DOHH2 (cell line): ENCODE results near the gene DBT.

Experiments used
- H3F3A ChIP-seq: fragments of 200-600 bp; sonication (generic), shearing (Covaris generic); 2 replicates; pipeline ENCODE4 v1.6.0; 2016; ENCODE audit warnings: antibody characterized with exemption, mild to moderate bottlenecking; ENCODE audit not compliant: control insufficient read depth, insufficient read depth
- H3K27ac ChIP-seq: fragments of 200-600 bp; sonication (generic); 2 replicates; pipeline ENCODE4 v1.5.1; 2014; ENCODE audit warnings: low read depth, mild to moderate bottlenecking, low read length, moderate library complexity
- H3K27me3 ChIP-seq: fragments of 200-600 bp; sonication (generic); 2 replicates; pipeline ENCODE4 v1.6.1; 2014; ENCODE audit warnings: mild to moderate bottlenecking, low read length, mixed read lengths; ENCODE audit not compliant: control insufficient read depth
- H3K36me3 ChIP-seq: fragments of 200-600 bp; sonication (generic); 2 replicates; pipeline ENCODE4 v1.6.1; 2014; ENCODE audit warnings: mild to moderate bottlenecking, low read length, moderate library complexity, mixed read lengths; ENCODE audit not compliant: control insufficient read depth
- H3K4me1 ChIP-seq: fragments of 200-600 bp; sonication (generic); 2 replicates; pipeline ENCODE4 v1.6.1; 2014; ENCODE audit warnings: mild to moderate bottlenecking, low read length, mixed read lengths; ENCODE audit not compliant: control insufficient read depth
- H3K4me2 ChIP-seq: fragments of 200-600 bp; sonication (generic); 2 replicates; pipeline ENCODE4 v1.6.0; 2014; ENCODE audit warnings: mild to moderate bottlenecking, low read length, moderate library complexity
- H3K4me3 ChIP-seq: fragments of 200-600 bp; sonication (generic); 2 replicates; pipeline ENCODE4 v1.5.1; 2014; ENCODE audit warnings: mild to moderate bottlenecking, low read length, mixed read lengths
- H3K79me2 ChIP-seq: fragments of 200-600 bp; sonication (generic); 2 replicates; pipeline ENCODE4 v1.6.1; 2014; ENCODE audit warnings: mild to moderate bottlenecking, low read length, mixed read lengths; ENCODE audit not compliant: control insufficient read depth
- H3K9me2 ChIP-seq: fragments of 200-600 bp; sonication (generic); replicated peaks from 2 replicates; pipeline ENCODE4 v1.6.1; 2014; ENCODE audit warnings: mild to moderate bottlenecking, low read length, mixed read lengths; ENCODE audit not compliant: control insufficient read depth
- H3K9me3 ChIP-seq: fragments of 200-600 bp; sonication (generic); 2 replicates; pipeline ENCODE4 v1.6.1; 2014; ENCODE audit warnings: antibody characterized with exemption, low read length, mixed read lengths; ENCODE audit not compliant: control insufficient read depth, insufficient read depth
- H4K20me1 ChIP-seq: fragments of 200-600 bp; sonication (generic); 2 replicates; pipeline ENCODE4 v1.6.0; 2014; ENCODE audit warnings: low read depth, mild to moderate bottlenecking, antibody characterized with exemption, low read length, moderate library complexity; ENCODE audit not compliant: control insufficient read depth, insufficient read depth
- EZH2phosphoT487 ChIP-seq: fragments of 200-600 bp; sonication (generic); IDR thresholded peaks from 2 replicates; pipeline ENCODE4 v1.6.1; 2017; ENCODE audit warnings: borderline replicate concordance, mild to moderate bottlenecking, antibody characterized with exemption, low read length, moderate library complexity, mixed read lengths
- TF ChIP-seq, protein P1 (sequence below): fragments of 200-600 bp; sonication (generic); IDR thresholded peaks from one replicate; pipeline ENCODE4 v1.5.1; 2014; ENCODE audit warnings: antibody characterized with exemption, mild to moderate bottlenecking, low read depth, low read length; ENCODE audit not compliant: poor library complexity, severe bottlenecking

The DBT gene

DNA sequence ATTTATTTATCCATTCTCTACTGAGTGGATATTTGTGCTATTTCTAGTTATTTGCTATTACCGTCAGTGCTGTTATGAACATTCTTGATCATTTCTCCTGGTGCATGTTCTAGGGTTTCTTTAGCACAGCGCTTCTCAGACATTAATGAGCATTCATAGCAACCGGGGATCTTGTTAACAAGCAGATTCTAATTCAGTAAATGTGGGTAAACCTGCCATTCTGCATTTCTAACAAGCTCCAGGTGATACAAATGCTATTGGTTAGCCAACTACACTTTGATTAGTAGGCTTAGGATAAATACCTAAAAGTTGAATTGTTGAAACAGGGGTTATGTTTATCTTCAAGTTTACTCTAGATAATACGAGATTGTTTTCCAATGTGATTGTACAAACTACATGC is 3.3 kb upstream of the DBT start:
- Histone ChIP-seq H3K4me1 (peaks cover 16% of the 10 kb centered on the region), H3K9me3 (no peaks in the 10 kb centered on the region), H3K79me2 (peaks cover 17% of the 10 kb centered on the region), H4K20me1 (no peaks in the 10 kb centered on the region), H3K4me3 (no peak overlapping the region), H3K9me2 (no peaks in the 10 kb centered on the region), H3K36me3 (peaks cover 5% of the 10 kb centered on the region), H3F3A (no peaks in the 10 kb centered on the region), H3K4me2 (no peak overlapping the region), H3K27ac (no peak overlapping the region), H3K27me3 (no peaks in the 10 kb centered on the region)
- TF ChIP-seq, protein P1, sequence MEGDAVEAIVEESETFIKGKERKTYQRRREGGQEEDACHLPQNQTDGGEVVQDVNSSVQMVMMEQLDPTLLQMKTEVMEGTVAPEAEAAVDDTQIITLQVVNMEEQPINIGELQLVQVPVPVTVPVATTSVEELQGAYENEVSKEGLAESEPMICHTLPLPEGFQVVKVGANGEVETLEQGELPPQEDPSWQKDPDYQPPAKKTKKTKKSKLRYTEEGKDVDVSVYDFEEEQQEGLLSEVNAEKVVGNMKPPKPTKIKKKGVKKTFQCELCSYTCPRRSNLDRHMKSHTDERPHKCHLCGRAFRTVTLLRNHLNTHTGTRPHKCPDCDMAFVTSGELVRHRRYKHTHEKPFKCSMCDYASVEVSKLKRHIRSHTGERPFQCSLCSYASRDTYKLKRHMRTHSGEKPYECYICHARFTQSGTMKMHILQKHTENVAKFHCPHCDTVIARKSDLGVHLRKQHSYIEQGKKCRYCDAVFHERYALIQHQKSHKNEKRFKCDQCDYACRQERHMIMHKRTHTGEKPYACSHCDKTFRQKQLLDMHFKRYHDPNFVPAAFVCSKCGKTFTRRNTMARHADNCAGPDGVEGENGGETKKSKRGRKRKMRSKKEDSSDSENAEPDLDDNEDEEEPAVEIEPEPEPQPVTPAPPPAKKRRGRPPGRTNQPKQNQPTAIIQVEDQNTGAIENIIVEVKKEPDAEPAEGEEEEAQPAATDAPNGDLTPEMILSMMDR: no peak
- TF ChIP-seq EZH2phosphoT487: no peak

DNA sequence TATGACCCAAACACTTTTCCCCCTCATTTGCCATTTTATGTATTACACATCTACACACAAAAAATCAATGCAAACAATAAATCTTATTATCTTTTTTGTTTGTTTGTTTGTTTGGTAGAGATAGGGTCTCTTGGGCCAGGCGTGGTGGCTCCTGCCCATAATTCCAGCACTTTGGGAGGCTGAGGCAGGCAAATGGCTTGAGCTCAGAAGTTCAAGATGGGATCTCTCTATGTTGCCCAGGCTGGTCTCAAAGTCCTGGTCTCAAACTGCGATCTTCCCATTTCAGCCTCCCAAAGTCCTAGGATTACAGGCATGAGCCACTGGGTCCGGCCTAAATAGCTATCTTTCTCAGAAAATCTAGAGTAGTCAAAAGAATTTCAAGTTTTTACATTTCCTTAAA is 1.2 kb upstream of the DBT start:
- TF ChIP-seq, protein P1: no peak
- no peak for TF ChIP-seq EZH2phosphoT487
- Histone ChIP-seq H3K27me3 (no peaks in the 10 kb centered on the region), H3K9me2 (no peaks in the 10 kb centered on the region), H4K20me1 (no peaks in the 10 kb centered on the region), H3K4me2 (no peak overlapping the region), H3K4me3 (no peak overlapping the region), H3K36me3 (peaks cover 7% of the 10 kb centered on the region), H3K79me2 (peaks cover 28% of the 10 kb centered on the region), H3K4me1 (peaks cover 22% of the 10 kb centered on the region), H3F3A (no peaks in the 10 kb centered on the region), H3K9me3 (no peaks in the 10 kb centered on the region), H3K27ac (no peak overlapping the region)

DNA sequence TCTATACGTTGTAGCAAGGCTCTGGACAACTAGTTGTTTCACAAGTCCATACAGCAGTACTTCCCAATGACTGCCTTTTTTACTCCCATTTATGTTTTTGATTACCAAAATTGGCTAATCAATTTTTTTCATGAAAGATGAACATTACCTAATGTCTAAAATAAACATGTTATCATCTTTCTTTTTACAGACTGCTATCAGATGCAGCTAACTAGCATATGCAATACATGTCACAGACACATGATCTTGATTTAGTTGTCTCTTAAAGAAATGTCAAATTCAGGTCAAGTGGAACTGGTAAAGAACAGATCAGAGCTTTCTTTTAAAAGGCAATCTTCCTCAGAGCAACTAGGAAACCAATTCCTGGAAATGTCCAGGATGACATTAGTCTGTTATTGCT is 630 bp upstream of the DBT start:
- no peak for TF ChIP-seq EZH2phosphoT487
- TF ChIP-seq, protein P1: no peak
- H3K9me3 ChIP-seq: no peaks in the 10 kb centered on the region
- peaks cover 33% of the 10 kb centered on the region for H3K79me2 ChIP-seq
- no peaks in the 10 kb centered on the region for H3K9me2 ChIP-seq
- no peaks in the 10 kb centered on the region for H4K20me1 ChIP-seq
- H3K27ac ChIP-seq: no peak overlapping the region
- peaks cover 22% of the 10 kb centered on the region for H3K4me1 ChIP-seq
- H3K4me3 ChIP-seq: peak overlapping the region; percentile 97
- H3F3A ChIP-seq: no peaks in the 10 kb centered on the region
- H3K36me3 ChIP-seq: peaks cover 7% of the 10 kb centered on the region
- peak overlapping the region; percentile 87 for H3K4me2 ChIP-seq
- no peaks in the 10 kb centered on the region for H3K27me3 ChIP-seq

DNA sequence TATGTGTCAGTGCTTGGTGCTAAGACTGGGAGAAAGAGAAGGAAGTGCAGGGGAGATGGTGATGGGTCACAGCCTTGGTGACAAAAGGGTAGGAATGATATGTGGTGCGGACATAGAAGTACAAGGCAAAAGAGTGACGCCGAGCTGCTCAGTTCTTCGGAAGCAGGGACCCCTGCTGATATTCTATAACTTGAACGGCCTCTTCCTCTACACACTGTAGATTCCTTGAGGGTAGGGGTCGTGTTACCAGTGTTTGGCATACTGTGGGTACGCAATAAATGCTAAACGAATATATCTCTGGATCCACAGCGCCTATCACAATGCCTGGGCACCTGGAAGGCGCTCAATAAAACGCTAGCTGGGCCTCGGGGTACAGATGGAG is 488 bp downstream of the DBT start:
- no peaks in the 10 kb centered on the region for H3K27me3 ChIP-seq
- H3K4me1 ChIP-seq: peaks cover 22% of the 10 kb centered on the region
- H3F3A ChIP-seq: no peaks in the 10 kb centered on the region
- H4K20me1 ChIP-seq: no peaks in the 10 kb centered on the region
- no peaks in the 10 kb centered on the region for H3K9me2 ChIP-seq
- peak overlapping the region; percentile 87 for H3K4me2 ChIP-seq
- no peaks in the 10 kb centered on the region for H3K9me3 ChIP-seq
- H3K4me3 ChIP-seq: peak overlapping the region; percentile 97
- H3K79me2 ChIP-seq: peaks cover 37% of the 10 kb centered on the region
- peak overlapping the region; percentile 5; the same call in 1 of the 2 replicates for H3K27ac ChIP-seq
- TF ChIP-seq, protein P1: no peak
- TF ChIP-seq EZH2phosphoT487: no peak
- H3K36me3 ChIP-seq: peaks cover 7% of the 10 kb centered on the region
